GM12878 (cell line): ENCODE measurements around the gene ZBTB7B. TPM values are rescaled to one million over a fixed set of nuclear protein-coding genes. Genes with fewer than 3 reads are reported as not detected.

ENCODE experiments used
- ATAC-seq: fragments of 200-7000 bp; cut with Tn5 transposase; 3 replicates; pipeline ENCODE4 v1.9.1; 2020; ENCODE audit warnings: mild to moderate bottlenecking, moderate library complexity
- BruUV-seq: library from RNA; stranded (reverse); fragments of 400-500 nt; replicated peaks from 2 replicates; lab custom pipeline; 2021; lab: Mats Ljungman, UMichigan
- CTCF ChIA-PET: fragments of 300-600 bp; sonication (Branson Sonifier 250); formaldehyde crosslinking; extraction: SDS; loops from one replicate; lab custom pipeline; 2021; ENCODE audit warnings: inconsistent platforms; lab: Yijun Ruan, JAX
- POLR2A ChIA-PET: fragments of 350-600 bp; formaldehyde crosslinking; extraction: SDS; loops from one replicate; lab custom pipeline; 2021; ENCODE audit warnings: inconsistent platforms; lab: Charles Lee
- RAD21 ChIA-PET: fragments of 300-600 bp; sonication (Branson Sonifier 250); formaldehyde crosslinking; loops from one replicate; lab custom pipeline; 2023; ENCODE audit warnings: antibody characterized with exemption; ENCODE audit not compliant: unreplicated experiment; lab: Charles Lee
- SMC1A ChIA-PET: fragments of 300-600 bp; sonication (Branson Sonifier 250); formaldehyde crosslinking; loops from one replicate; lab custom pipeline; 2023; ENCODE audit not compliant: unreplicated experiment, uncharacterized antibody; lab: Charles Lee
- DNase-seq: peaks from one replicate; pipeline ENCODE4 v3.0.0-alpha.2; 2011; ENCODE audit warnings: low read depth, low spot score
- FAIRE-seq: peaks from 3 replicates; lab custom pipeline; 2011; peaks lifted over from hg19 to GRCh38; lab: Jason Lieb, UNC
- H2AFZ ChIP-seq: 2 replicates; pipeline ENCODE4 v1.6.0; 2011; ENCODE audit warnings: low read depth, low read length, control low read depth; ENCODE audit not compliant: control insufficient read depth
- H3K27ac ChIP-seq: 2 replicates; pipeline ENCODE4 v1.5.1; 2011; ENCODE audit warnings: control low read depth; ENCODE audit not compliant: control insufficient read depth, insufficient read depth
- H3K27me3 ChIP-seq, 2 experiments: replicated peaks in 1 of 2; 2 replicates each; pipeline versions ENCODE4 v1.6.0 to v1.6.1; 2011; ENCODE audit warnings: low read length in 1 of 2; ENCODE audit not compliant: control insufficient read depth in 2 of 2, insufficient read depth in 2 of 2
- H3K36me3 ChIP-seq, 2 experiments: 2 replicates each; pipeline ENCODE4 v1.5.1; 2011; ENCODE audit warnings: low read length in 1 of 2; ENCODE audit not compliant: control insufficient read depth in 2 of 2, insufficient read depth in 2 of 2
- H3K4me1 ChIP-seq: 2 replicates; pipeline ENCODE4 v1.6.1; 2011; ENCODE audit warnings: mild to moderate bottlenecking, low read length, moderate library complexity, mixed read lengths; ENCODE audit not compliant: control insufficient read depth, insufficient read depth
- H3K4me2 ChIP-seq: 2 replicates; pipeline ENCODE4 v1.6.0; 2011; ENCODE audit warnings: control low read depth; ENCODE audit not compliant: control insufficient read depth, insufficient read depth
- H3K4me3 ChIP-seq: fragments of 200-600 bp; sonication (generic); 2 replicates; pipeline ENCODE4 v1.5.1; 2016
- H3K79me2 ChIP-seq: 2 replicates; pipeline ENCODE4 v1.6.0; 2011; ENCODE audit warnings: low read length; ENCODE audit not compliant: control insufficient read depth, insufficient read depth
- H3K9ac ChIP-seq: 2 replicates; pipeline ENCODE4 v1.8.0; 2011; ENCODE audit warnings: low read length, control low read depth, mixed read lengths; ENCODE audit not compliant: control insufficient read depth, insufficient read depth
- H3K9me3 ChIP-seq: replicated peaks from 3 replicates; pipeline ENCODE4 v1.5.1; 2011; ENCODE audit warnings: mild to moderate bottlenecking, low read length; ENCODE audit not compliant: control insufficient read depth, insufficient read depth
- H4K20me1 ChIP-seq: 2 replicates; pipeline ENCODE4 v1.6.0; 2011; ENCODE audit not compliant: control insufficient read depth, insufficient read depth
- CREB1 ChIP-seq: IDR thresholded peaks from 2 replicates; pipeline ENCODE4 v1.6.1; 2012; ENCODE audit warnings: low read depth, mild to moderate bottlenecking, inconsistent platforms
- EGR1 ChIP-seq, 2 experiments: IDR thresholded peaks; 1 replicate in 1 of 2; 2 replicates in 1 of 2; pipeline ENCODE4 v1.6.1; 2011 to 2012; ENCODE audit warnings: low read depth in 2 of 2, low read length in 2 of 2, borderline replicate concordance in 1 of 2, mild to moderate bottlenecking in 1 of 2, moderate library complexity in 1 of 2
- FOS ChIP-seq: IDR thresholded peaks from 3 replicates; pipeline ENCODE4 v1.6.1; 2011; ENCODE audit warnings: borderline replicate concordance; ENCODE audit not compliant: insufficient read length; ENCODE audit errors: extremely low read depth
- IKZF1 ChIP-seq: fragments of 450-650 bp; conservative IDR thresholded peaks from 2 replicates; pipeline ENCODE4 v1.6.1; 2017; ENCODE audit warnings: antibody characterized with exemption, mild to moderate bottlenecking
- MEF2A ChIP-seq: IDR thresholded peaks from 2 replicates; pipeline ENCODE4 v1.6.1; 2011; ENCODE audit warnings: low read depth, mild to moderate bottlenecking, low read length, moderate library complexity; ENCODE audit not compliant: insufficient read depth
- MYC ChIP-seq: IDR thresholded peaks from 2 replicates; pipeline ENCODE4 v1.6.1; 2011; ENCODE audit warnings: mild to moderate bottlenecking, low read length, moderate library complexity, inconsistent platforms; ENCODE audit not compliant: insufficient read depth, insufficient replicate concordance, insufficient read length, severe bottlenecking
- POLR2A ChIP-seq: IDR thresholded peaks from 2 replicates; pipeline ENCODE4 v1.6.1; 2011; ENCODE audit warnings: low read depth, mild to moderate bottlenecking, low read length
- TCF12 ChIP-seq: IDR thresholded peaks from 2 replicates; pipeline ENCODE4 v1.6.1; 2011; ENCODE audit warnings: low read depth, mild to moderate bottlenecking, low read length
- WRNIP1 ChIP-seq: IDR thresholded peaks from 2 replicates; pipeline ENCODE4 v1.6.1; 2011; ENCODE audit warnings: low read depth, low read length, improper control_type of control experiment, borderline replicate concordance
- ZNF24 ChIP-seq: fragments of 450-650 bp; IDR thresholded peaks from 2 replicates; pipeline ENCODE4 v1.6.1; 2017; ENCODE audit warnings: antibody characterized with exemption, mild to moderate bottlenecking
- WGBS: methylation state at CpG from one replicate; pipeline ENCODE4 v1.1.6; 2016; ENCODE audit warnings: low lambda C conversion rate; ENCODE audit not compliant: insufficient replicate concordance, insufficient coverage; ENCODE audit errors: missing lambda C conversion rate; 5-methylcytosine and 5-hydroxymethylcytosine counted together
- in situ Hi-C: fragments of 300-500 bp; cut with MboI; formaldehyde crosslinking; loops from 9 replicates; pipeline ENCODE4 v1.14.3; 2018; ENCODE audit warnings: mixed read lengths
- intact Hi-C: fragments of 100-400 bp; cut with micrococcal nuclease; formaldehyde crosslinking; loops from one replicate; pipeline ENCODE4 v1.14.2; 2022; ENCODE audit not compliant: unreplicated experiment
- polyA plus RNA-seq, 11 experiments: library from polyadenylated mRNA; depleted of rRNA in 4 of 11; unstranded in 6 of 11; stranded (reverse) in 5 of 11; fragments of >200 nt; fragmentation: Nextera tagmentation in 4 of 11; fragmentation: Illumina TruSeq in 1 of 11; extraction: Ambion mirVana in 4 of 11; extraction: Trizol in 1 of 11; gene quantifications; 1 replicate in 1 of 11; 2 replicates in 10 of 11; pipeline versions ENCODE4 v1.2.1 to v1.2.3, GENCODE V29; 2011 to 2016; ENCODE audit warnings: inconsistent platforms in 2 of 11, missing spikeins in 2 of 11, low read depth in 1 of 11
- total RNA-seq, 4 experiments: library from RNA; depleted of rRNA in 3 of 4; stranded (reverse); fragments of >200 nt in 3 of 4; fragmentation: Illumina TruSeq in 1 of 4; extraction: Trizol in 1 of 4; gene quantifications; 2 replicates each; pipeline versions ENCODE4 v1.2.1 to v1.2.3, GENCODE V29; 2013 to 2021
- TF ChIP-seq, protein P1 (sequence below): fragments of 450-650 bp; IDR thresholded peaks from 2 replicates; pipeline ENCODE4 v1.6.1; 2017; ENCODE audit warnings: mild to moderate bottlenecking, moderate library complexity

The ZBTB7B gene
- total and polyA plus RNA-seq, 10 of the 15 experiments (the other 5 are each of a cell fraction or from before 2014, with no cell fraction given) = 0.11 to 44.9 (median 11.3) TPM

DNA sequence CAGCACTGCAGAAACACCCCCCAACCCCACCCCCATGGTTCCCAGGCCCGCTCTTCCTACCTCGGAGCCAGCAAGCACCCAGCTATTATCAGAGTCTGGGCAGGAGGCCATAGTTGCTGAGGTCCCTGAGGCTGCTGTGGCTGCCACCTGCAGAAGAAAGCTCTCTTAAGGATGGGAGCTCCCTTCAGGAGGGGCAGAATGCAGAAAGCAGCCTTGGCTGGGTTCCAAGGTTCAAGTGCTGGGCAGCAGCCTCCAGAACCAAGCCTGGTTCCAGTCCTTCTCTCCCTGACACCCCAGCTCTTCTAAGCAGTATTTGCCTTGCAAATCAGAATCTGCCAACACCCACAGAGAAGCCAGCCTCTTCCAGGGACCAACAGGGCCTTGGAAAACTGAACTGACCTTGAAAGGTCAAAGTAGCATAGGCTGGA lies 49.0 kb upstream of the ZBTB7B start:
- ChIA-PET RAD21 (interaction anchor here (0.9 to 1.4 kb wide), 3 partner anchors 17 to 75 kb away, joined by 3 to 4 read pairs (median 4); partner anchors contain the start of gene SHC1), SMC1A (interaction anchor here (0.8 to 1.3 kb wide), 4 partner anchors 8 to 394 kb away, joined by 3 to 4 read pairs (median 3); no protein-coding TSS in a partner anchor), CTCF (interaction anchor here (1.0 to 3.0 kb wide), 10 partner anchors 12 to 285 kb away, joined by 3 to 17 read pairs (median 4); partner anchors contain the start of genes PMVK and SHC1), POLR2A (interaction anchor here (1.4 to 12.3 kb wide), 4 partner anchors 11 to 46 kb away, joined by 4 to 140 read pairs (median 12); partner anchors contain the start of genes CKS1B and SHC1)
- Histone ChIP-seq H3K4me3 (no peak overlapping the region), H3K27me3 (no peaks in the 10 kb centered on the region), H4K20me1 (no peaks in the 10 kb centered on the region), H2AFZ (no peak overlapping the region), H3K27ac (peak overlapping the region; percentile 22), H3K79me2 (peaks cover 5% of the 10 kb centered on the region), H3K36me3 (peaks cover under 1 to 3% of the 10 kb centered on the region in 2 experiments; a peak in 1 of 4 replicates), H3K4me1 (peaks cover 42% of the 10 kb centered on the region), H3K9ac (no peak overlapping the region), H3K9me3 (no peaks in the 10 kb centered on the region), H3K4me2 (peak overlapping the region; percentile 11)
- intact Hi-C loops (no loop called here), in situ Hi-C loops (no loop called here)
- WGBS = 100% methylated on average over 2 of the region's 2 CpGs
- no peak for DNase-seq
- no TSS peak for BruUV-seq
- no peak for TF ChIP-seq TCF12
- no peak for TF ChIP-seq IKZF1
- TF ChIP-seq, protein P1, sequence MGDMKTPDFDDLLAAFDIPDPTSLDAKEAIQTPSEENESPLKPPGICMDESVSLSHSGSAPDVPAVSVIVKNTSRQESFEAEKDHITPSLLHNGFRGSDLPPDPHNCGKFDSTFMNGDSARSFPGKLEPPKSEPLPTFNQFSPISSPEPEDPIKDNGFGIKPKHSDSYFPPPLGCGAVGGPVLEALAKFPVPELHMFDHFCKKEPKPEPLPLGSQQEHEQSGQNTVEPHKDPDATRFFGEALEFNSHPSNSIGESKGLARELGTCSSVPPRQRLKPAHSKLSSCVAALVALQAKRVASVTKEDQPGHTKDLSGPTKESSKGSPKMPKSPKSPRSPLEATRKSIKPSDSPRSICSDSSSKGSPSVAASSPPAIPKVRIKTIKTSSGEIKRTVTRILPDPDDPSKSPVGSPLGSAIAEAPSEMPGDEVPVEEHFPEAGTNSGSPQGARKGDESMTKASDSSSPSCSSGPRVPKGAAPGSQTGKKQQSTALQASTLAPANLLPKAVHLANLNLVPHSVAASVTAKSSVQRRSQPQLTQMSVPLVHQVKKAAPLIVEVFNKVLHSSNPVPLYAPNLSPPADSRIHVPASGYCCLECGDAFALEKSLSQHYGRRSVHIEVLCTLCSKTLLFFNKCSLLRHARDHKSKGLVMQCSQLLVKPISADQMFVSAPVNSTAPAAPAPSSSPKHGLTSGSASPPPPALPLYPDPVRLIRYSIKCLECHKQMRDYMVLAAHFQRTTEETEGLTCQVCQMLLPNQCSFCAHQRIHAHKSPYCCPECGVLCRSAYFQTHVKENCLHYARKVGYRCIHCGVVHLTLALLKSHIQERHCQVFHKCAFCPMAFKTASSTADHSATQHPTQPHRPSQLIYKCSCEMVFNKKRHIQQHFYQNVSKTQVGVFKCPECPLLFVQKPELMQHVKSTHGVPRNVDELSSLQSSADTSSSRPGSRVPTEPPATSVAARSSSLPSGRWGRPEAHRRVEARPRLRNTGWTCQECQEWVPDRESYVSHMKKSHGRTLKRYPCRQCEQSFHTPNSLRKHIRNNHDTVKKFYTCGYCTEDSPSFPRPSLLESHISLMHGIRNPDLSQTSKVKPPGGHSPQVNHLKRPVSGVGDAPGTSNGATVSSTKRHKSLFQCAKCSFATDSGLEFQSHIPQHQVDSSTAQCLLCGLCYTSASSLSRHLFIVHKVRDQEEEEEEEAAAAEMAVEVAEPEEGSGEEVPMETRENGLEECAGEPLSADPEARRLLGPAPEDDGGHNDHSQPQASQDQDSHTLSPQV = no peak
- no peak for TF ChIP-seq CREB1
- TF ChIP-seq MYC = no peak
- TF ChIP-seq MEF2A = no peak
- TF ChIP-seq POLR2A = no peak
- no peak for TF ChIP-seq ZNF24
- TF ChIP-seq EGR1 (IDR thresholded peaks at IDR 0.05; ENCODE audit: borderline replicate concordance in 1 of 2, low read depth in 2 of 2, low read length in 2 of 2) = no peak
- no peak for TF ChIP-seq WRNIP1
- no peak for TF ChIP-seq FOS
- no peak for ATAC-seq
- no peak for FAIRE-seq
